H9 (cell line): ENCODE data around the gene ST6GALNAC3. TPM values are rescaled to one million over a fixed set of nuclear protein-coding genes. Genes with fewer than 3 reads are reported as not detected.

ENCODE experiments used
- DNase-seq: peaks from one replicate; pipeline ENCODE4 v3.0.0-alpha.2; 2017
- H2AFZ ChIP-seq: one replicate; pipeline ENCODE4 v1.6.1; 2013; ENCODE audit warnings: mild to moderate bottlenecking, low read length, control low read depth, moderate library complexity
- H2AK5ac ChIP-seq: 2 replicates; pipeline ENCODE4 v1.6.1; 2013; ENCODE audit warnings: low read length, control low read depth, mixed read lengths; ENCODE audit not compliant: insufficient read length
- H2BK120ac ChIP-seq: one replicate; pipeline ENCODE4 v1.6.1; 2013; ENCODE audit warnings: low read depth, mild to moderate bottlenecking, low read length, control low read depth, inconsistent platforms; ENCODE audit not compliant: poor library complexity, severe bottlenecking
- H2BK12ac ChIP-seq: 2 replicates; pipeline ENCODE4 v1.6.1; 2013; ENCODE audit warnings: low read length, control low read depth, mixed read lengths, low read depth; ENCODE audit not compliant: insufficient read length
- H2BK15ac ChIP-seq: 2 replicates; pipeline ENCODE4 v1.6.1; 2013; ENCODE audit warnings: low read depth, low read length, control low read depth
- H2BK20ac ChIP-seq: one replicate; pipeline ENCODE4 v1.6.1; 2013; ENCODE audit warnings: low read depth, mild to moderate bottlenecking, low read length, control low read depth, inconsistent platforms; ENCODE audit not compliant: poor library complexity, severe bottlenecking
- H2BK5ac ChIP-seq: 2 replicates; pipeline ENCODE4 v1.6.1; 2013; ENCODE audit warnings: low read length, control low read depth, mixed read lengths; ENCODE audit not compliant: insufficient read length
- H3K14ac ChIP-seq: 2 replicates; pipeline ENCODE4 v1.6.1; 2013; ENCODE audit warnings: low read length, control low read depth; ENCODE audit not compliant: insufficient read depth
- H3K18ac ChIP-seq: 2 replicates; pipeline ENCODE4 v1.6.1; 2013; ENCODE audit warnings: low read depth, mild to moderate bottlenecking, mixed read lengths, low read length, control low read depth; ENCODE audit not compliant: insufficient read length
- H3K23ac ChIP-seq: 2 replicates; pipeline ENCODE4 v1.6.1; 2013; ENCODE audit warnings: low read length, control low read depth, mixed read lengths, low read depth; ENCODE audit not compliant: insufficient read length
- H3K23me2 ChIP-seq: 2 replicates; pipeline ENCODE4 v1.6.1; 2013; ENCODE audit warnings: low read depth, mild to moderate bottlenecking, mixed read lengths, low read length, control low read depth; ENCODE audit not compliant: insufficient read length, poor library complexity, severe bottlenecking
- H3K27ac ChIP-seq: 2 replicates; pipeline ENCODE4 v1.5.1; 2013; ENCODE audit warnings: low read length, control low read depth, mixed read lengths, low read depth; ENCODE audit not compliant: insufficient read length
- H3K27me3 ChIP-seq: 2 replicates; pipeline ENCODE4 v1.6.1; 2013; ENCODE audit warnings: low read length, control low read depth, inconsistent platforms; ENCODE audit not compliant: insufficient read depth
- H3K4ac ChIP-seq: 2 replicates; pipeline ENCODE4 v1.6.1; 2013; ENCODE audit warnings: low read depth, mild to moderate bottlenecking, control low read depth, inconsistent platforms, low read length, moderate library complexity
- H3K4me1 ChIP-seq: 2 replicates; pipeline ENCODE4 v1.6.1; 2013; ENCODE audit warnings: low read length, control low read depth, inconsistent platforms; ENCODE audit not compliant: insufficient read depth
- H3K4me2 ChIP-seq: 2 replicates; pipeline ENCODE4 v1.6.1; 2013; ENCODE audit warnings: low read length, control low read depth, mixed read lengths; ENCODE audit not compliant: insufficient read length, insufficient read depth
- H3K56ac ChIP-seq: 2 replicates; pipeline ENCODE4 v1.6.1; 2013; ENCODE audit warnings: low read depth, mild to moderate bottlenecking, mixed read lengths, low read length, control low read depth; ENCODE audit not compliant: insufficient read length
- H3K79me1 ChIP-seq: 2 replicates; pipeline ENCODE4 v1.6.1; 2013; ENCODE audit warnings: low read depth, mild to moderate bottlenecking, moderate library complexity, low read length, control low read depth, inconsistent platforms; ENCODE audit not compliant: insufficient read depth, poor library complexity, severe bottlenecking
- H3K79me2 ChIP-seq: 2 replicates; pipeline ENCODE4 v1.6.1; 2013; ENCODE audit warnings: low read length, control low read depth, inconsistent platforms; ENCODE audit not compliant: insufficient read depth
- H3K9ac ChIP-seq: 2 replicates; pipeline ENCODE4 v1.6.1; 2013; ENCODE audit warnings: low read length, control low read depth, mixed read lengths; ENCODE audit not compliant: insufficient read length; ENCODE audit errors: extremely low read depth
- H3K9me3 ChIP-seq: one replicate; pipeline ENCODE4 v1.6.1; 2013; ENCODE audit warnings: low read depth, low read length, inconsistent platforms; ENCODE audit not compliant: control insufficient read depth
- H3T11ph ChIP-seq: one replicate; pipeline ENCODE4 v1.6.1; 2013; ENCODE audit warnings: mild to moderate bottlenecking, low read length, control low read depth, inconsistent platforms
- H4K20me1 ChIP-seq: one replicate; pipeline ENCODE4 v1.6.1; 2013; ENCODE audit not compliant: control insufficient read depth, insufficient read length, insufficient read depth
- H4K5ac ChIP-seq: 2 replicates; pipeline ENCODE4 v1.6.1; 2013; ENCODE audit warnings: low read depth, mild to moderate bottlenecking, mixed read lengths, low read length, control low read depth; ENCODE audit not compliant: insufficient read length
- H4K8ac ChIP-seq: replicated peaks from 2 replicates; pipeline ENCODE4 v1.6.1; 2013; ENCODE audit warnings: low read length, control low read depth, mixed read lengths, low read depth; ENCODE audit not compliant: insufficient read length
- H4K91ac ChIP-seq: 2 replicates; pipeline ENCODE4 v1.6.1; 2013; ENCODE audit warnings: low read depth, mild to moderate bottlenecking, moderate library complexity, mixed read lengths, low read length, control low read depth; ENCODE audit not compliant: insufficient read length
- H3K27ac Mint-ChIP-seq, 3 experiments: 2 replicates in 2 of 3; 3 replicates in 1 of 3; pipeline ENCODE4 v1.8.0; 2020 to 2021; ENCODE audit warnings: mixed read lengths in 3 of 3, mild to moderate bottlenecking in 1 of 3, moderate library complexity in 1 of 3
- H3K27me3 Mint-ChIP-seq: 2 replicates; pipeline ENCODE4 v1.8.0; 2021; ENCODE audit warnings: low read depth, mild to moderate bottlenecking, moderate library complexity, mixed read lengths
- H3K36me3 Mint-ChIP-seq, 3 experiments: 2 replicates in 2 of 3; 3 replicates in 1 of 3; pipeline ENCODE4 v1.8.0; 2020 to 2021; ENCODE audit warnings: low read depth in 3 of 3, mixed read lengths in 3 of 3; ENCODE audit not compliant: insufficient read depth in 1 of 3
- H3K4me1 Mint-ChIP-seq, 2 experiments: 2 replicates each; pipeline ENCODE4 v1.8.0; 2020; ENCODE audit warnings: mixed read lengths in 2 of 2
- H3K4me3 Mint-ChIP-seq, 2 experiments: 2 replicates in 1 of 2; 3 replicates in 1 of 2; pipeline ENCODE4 v1.8.0; 2020 to 2021; ENCODE audit warnings: mild to moderate bottlenecking in 2 of 2, mixed read lengths in 2 of 2, moderate library complexity in 1 of 2
- H3K9me3 Mint-ChIP-seq, 2 experiments: 2 replicates in 1 of 2; 3 replicates in 1 of 2; pipeline ENCODE4 v1.8.0; 2020; ENCODE audit warnings: mild to moderate bottlenecking in 2 of 2, mixed read lengths in 2 of 2, moderate library complexity in 1 of 2
- CTCF ChIP-seq: fragments of 200-600 bp; sonication (generic); conservative IDR thresholded peaks from 3 replicates; pipeline ENCODE4 v1.8.0; 2021; ENCODE audit warnings: antibody characterized with exemption, mild to moderate bottlenecking
- WGBS: extraction: QIAGEN DNeasy Blood & Tissue Kit; methylation state at CpG from one replicate; pipeline ENCODE4 v1.1.7; 2013; ENCODE audit warnings: missing lambda C conversion rate, low lambda C conversion rate, mixed read lengths; ENCODE audit not compliant: insufficient read length; ENCODE audit errors: extremely low coverage; 5-methylcytosine and 5-hydroxymethylcytosine counted together
- total RNA-seq: library from RNA; stranded (reverse); gene quantifications from 2 replicates; pipeline ENCODE4 v1.2.1, GENCODE V29; 2021

The ST6GALNAC3 gene
- total RNA-seq, 1 experiment from 2014 or later: 11.2 TPM

- H3K56ac ChIP-seq: no peak overlapping the region
- DNase-seq: no peak
- H3K9me3 Mint-ChIP-seq: no peaks in the 10 kb centered on the region; a peak in 1 of 5 replicates
- no peak overlapping the region for H2BK120ac ChIP-seq
- H3K36me3 Mint-ChIP-seq: no peaks in the 10 kb centered on the region; a peak in 1 of 7 replicates
- no peak overlapping the region for H3T11ph ChIP-seq
- H3K27ac Mint-ChIP-seq: no peak overlapping the region
- H2BK20ac ChIP-seq: no peak overlapping the region
- no peak overlapping the region for H2BK15ac ChIP-seq
- H3K14ac ChIP-seq: no peak overlapping the region
- WGBS: no CpG with 5 or more reads among the region's 5 CpGs
- H3K9ac ChIP-seq: no peak overlapping the region
- no peak overlapping the region for H2AK5ac ChIP-seq
- H3K4me1 ChIP-seq: no peaks in the 10 kb centered on the region
- no peak overlapping the region for H2AFZ ChIP-seq
- no peaks in the 10 kb centered on the region for H3K9me3 ChIP-seq
- no peaks in the 10 kb centered on the region for H3K23me2 ChIP-seq
- H3K4me3 Mint-ChIP-seq: no peak overlapping the region
- H2BK12ac ChIP-seq: no peak overlapping the region
- no peaks in the 10 kb centered on the region for H3K27me3 Mint-ChIP-seq
- no peak overlapping the region for H4K91ac ChIP-seq
- no peak overlapping the region for H4K8ac ChIP-seq
- no peak overlapping the region for H3K4me2 ChIP-seq
- H3K27me3 ChIP-seq: no peaks in the 10 kb centered on the region
- H3K23ac ChIP-seq: no peak overlapping the region
- no peak for TF ChIP-seq CTCF
- H2BK5ac ChIP-seq: no peak overlapping the region
- H3K4me1 Mint-ChIP-seq: no peaks in the 10 kb centered on the region
- H3K79me1 ChIP-seq: no peaks in the 10 kb centered on the region
- H4K20me1 ChIP-seq: no peaks in the 10 kb centered on the region
- no peak overlapping the region for H3K18ac ChIP-seq
- no peak overlapping the region for H4K5ac ChIP-seq
- H3K79me2 ChIP-seq: no peaks in the 10 kb centered on the region
- H3K27ac ChIP-seq: no peak overlapping the region
- H3K4ac ChIP-seq: no peak overlapping the region
Measured at GRCh38 chr1:76611770-76612445, 537.4 kb downstream of the ST6GALNAC3 start.
